HG03064 (cell line): ENCODE results near the gene EIF5.
"Not testable (repeated sequence)": the region's sequence is repeated elsewhere in the genome, so short reads cannot be mapped to it uniquely, and the experiment has no call there.

ENCODE experiments used
- ATAC-seq: cut with Tn5 transposase; IDR thresholded peaks from one replicate; pipeline ENCODE4 v1.9.1; 2021; ENCODE audit warnings: low read depth; ENCODE audit not compliant: unreplicated experiment

EIF5 gene

GRCh38 chr14:103332143-103332919 is 1.7 kb upstream of the EIF5 start:
- ATAC-seq = no peak

GRCh38 chr14:103334644-103335622 is 896 bp downstream of the EIF5 start:
- peak; percentile 32 for ATAC-seq

GRCh38 chr14:103336191-103336590 is 2.2 kb downstream of the EIF5 start:
- ATAC-seq = no peak

- ATAC-seq = no peak
Observed at GRCh38 chr14:103337794-103338193, 3.8 kb downstream of the EIF5 start.

- ATAC-seq = no peak
Observed at GRCh38 chr14:103339561-103339960, 5.5 kb downstream of the EIF5 start.

- no peak for ATAC-seq
Observed at GRCh38 chr14:103340480-103341212, 6.6 kb downstream of the EIF5 start.

- ATAC-seq = no peak
Observed at GRCh38 chr14:103341250-103342129, 7.5 kb downstream of the EIF5 start.

- no peak for ATAC-seq
Observed at GRCh38 chr14:103343164-103343879, 9.3 kb downstream of the EIF5 start.

GRCh38 chr14:103343905-103344797 is 10.1 kb downstream of the EIF5 start:
- no peak for ATAC-seq

- no peak for ATAC-seq
Observed at GRCh38 chr14:103346286-103346685, 12.2 kb downstream of the EIF5 start.

GRCh38 chr14:103347091-103347815 is 13.2 kb downstream of the EIF5 start:
- ATAC-seq = no peak

GRCh38 chr14:103348154-103348553 is 14.1 kb downstream of the EIF5 start:
- ATAC-seq = no peak

GRCh38 chr14:103349982-103350381 is 15.9 kb downstream of the EIF5 start:
- ATAC-seq = no peak

- ATAC-seq = no peak
Observed at GRCh38 chr14:103353362-103353761, 19.3 kb downstream of the EIF5 start.

GRCh38 chr14:103354141-103354540 is 20.1 kb downstream of the EIF5 start:
- ATAC-seq = no peak

- no peak for ATAC-seq
Observed at GRCh38 chr14:103356024-103356682, 22.1 kb downstream of the EIF5 start.

GRCh38 chr14:103357552-103357951 is 23.5 kb downstream of the EIF5 start:
- not testable (repeated sequence) for ATAC-seq
